DMS79 treated with DMSO at 0.1 percent for 48 hours (cell line): ENCODE results near the gene TRAPPC5.

Experiments used
- DNase-seq: peaks from one replicate; lab custom pipeline; 2025; lab: John Stamatoyannopoulos, UW

The TRAPPC5 gene

DNA sequence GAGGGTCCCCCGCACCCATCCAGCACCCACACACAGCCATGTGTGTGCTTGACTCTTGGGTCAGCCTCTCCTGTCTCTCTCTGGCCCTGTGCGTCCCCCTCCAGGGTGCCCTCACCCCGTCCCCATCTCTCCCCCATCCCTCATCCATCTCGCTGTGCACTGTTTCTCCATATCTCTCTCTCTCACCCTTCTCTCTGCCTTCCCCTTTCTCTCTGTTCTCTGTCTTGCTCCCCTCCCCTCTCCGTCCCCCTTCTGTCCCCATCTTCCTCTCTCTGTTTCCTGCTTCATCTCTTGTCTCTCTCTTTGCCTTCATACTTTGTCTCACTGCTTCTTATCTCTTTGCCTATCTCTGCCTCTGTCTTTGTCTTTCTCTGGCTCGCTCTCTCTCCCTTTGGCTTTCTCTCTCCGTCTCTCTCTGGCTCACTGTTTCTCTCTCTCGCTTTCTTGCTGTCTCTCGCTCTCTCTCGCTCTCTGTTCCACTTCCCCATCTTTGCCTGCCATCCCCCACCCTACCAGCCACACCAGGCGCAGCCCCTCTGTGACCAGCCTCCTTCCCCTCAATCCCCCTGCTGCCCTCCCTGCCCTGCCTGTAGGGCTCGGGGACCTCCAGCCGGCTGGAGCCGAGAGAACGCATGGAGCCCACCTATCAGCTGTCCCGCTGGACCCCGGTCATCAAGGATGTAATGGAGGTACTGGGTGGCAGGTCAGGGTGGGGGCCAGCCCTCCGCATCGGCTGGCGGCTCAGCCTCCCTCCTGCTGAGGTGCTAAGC is 34.8 kb upstream of the TRAPPC5 start:
- DNase-seq = no peak

GRCh38 chr19:7646426-7646700 is 34.3 kb upstream of the TRAPPC5 start:
- no peak for DNase-seq

GRCh38 chr19:7647156-7647555 is 33.5 kb upstream of the TRAPPC5 start:
- DNase-seq = no peak

GRCh38 chr19:7648265-7649014 is 32.2 kb upstream of the TRAPPC5 start:
- no peak for DNase-seq

DNA sequence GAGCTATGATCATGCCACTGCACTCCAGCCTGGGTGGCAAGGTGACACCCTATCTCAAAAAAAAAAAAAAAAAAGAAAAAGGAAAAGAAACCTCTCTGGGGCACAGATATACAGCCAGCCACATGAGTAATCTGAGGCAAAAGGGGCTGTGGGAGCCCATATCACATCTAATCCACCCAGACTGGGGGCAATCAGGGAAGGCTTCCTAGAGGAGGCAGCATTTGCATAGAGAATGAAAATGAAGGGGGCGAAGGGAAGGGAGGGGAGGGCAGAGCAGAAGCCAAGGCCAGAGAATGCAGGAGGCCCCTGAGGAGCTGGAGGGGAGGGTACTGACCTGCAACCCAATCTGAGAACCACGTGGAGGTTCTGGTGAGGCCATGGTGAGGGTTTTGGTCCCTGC is 30.5 kb upstream of the TRAPPC5 start:
- DNase-seq = no peak

GRCh38 chr19:7652061-7652641 is 28.5 kb upstream of the TRAPPC5 start:
- peak; percentile 76 for DNase-seq

DNA sequence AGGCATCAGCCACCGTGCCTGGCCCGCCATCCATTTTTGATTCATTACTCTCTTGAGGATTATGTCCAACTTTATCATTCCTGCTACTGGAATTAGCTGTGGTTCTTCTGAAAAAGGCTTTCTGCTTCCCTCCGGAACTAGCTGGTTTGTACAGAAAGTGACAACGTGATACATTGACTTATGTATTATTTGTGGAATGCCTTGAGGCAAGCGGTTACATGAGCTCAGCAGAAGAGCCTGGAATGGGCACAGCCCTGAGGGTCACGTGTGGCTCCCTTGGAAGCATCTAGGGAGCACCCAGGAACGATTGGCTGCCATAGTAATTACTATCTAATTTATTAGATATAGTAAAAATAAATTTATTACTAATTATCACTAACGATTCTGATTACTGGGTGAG is 26.2 kb upstream of the TRAPPC5 start:
- DNase-seq = no peak

DNA sequence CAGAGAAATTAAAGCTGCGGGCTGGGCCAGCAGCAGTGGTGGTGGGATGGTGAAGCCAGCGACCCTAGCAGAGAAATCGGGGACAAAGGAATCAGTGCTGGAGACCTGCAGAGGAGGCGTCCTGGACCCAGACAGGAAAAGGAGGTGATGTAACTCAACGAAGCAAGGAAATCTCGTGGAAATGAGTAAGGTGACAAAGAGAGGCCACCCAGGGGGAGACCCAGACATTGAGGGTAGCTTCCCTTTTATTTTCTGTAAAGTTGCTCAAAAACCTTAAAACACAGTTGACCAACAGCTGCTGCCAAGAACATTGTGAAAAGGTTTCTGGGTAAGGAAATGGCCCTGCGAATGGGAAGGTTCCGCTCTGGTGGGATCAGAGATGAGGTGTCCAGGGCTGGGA is 25.1 kb upstream of the TRAPPC5 start:
- DNase-seq = no peak

GRCh38 chr19:7657131-7657751 is 23.4 kb upstream of the TRAPPC5 start:
- no peak for DNase-seq

- DNase-seq = peak; percentile 78
These were observed 22.4 kb upstream of the TRAPPC5 start for GRCh38 chr19:7658219-7658686.

DNA sequence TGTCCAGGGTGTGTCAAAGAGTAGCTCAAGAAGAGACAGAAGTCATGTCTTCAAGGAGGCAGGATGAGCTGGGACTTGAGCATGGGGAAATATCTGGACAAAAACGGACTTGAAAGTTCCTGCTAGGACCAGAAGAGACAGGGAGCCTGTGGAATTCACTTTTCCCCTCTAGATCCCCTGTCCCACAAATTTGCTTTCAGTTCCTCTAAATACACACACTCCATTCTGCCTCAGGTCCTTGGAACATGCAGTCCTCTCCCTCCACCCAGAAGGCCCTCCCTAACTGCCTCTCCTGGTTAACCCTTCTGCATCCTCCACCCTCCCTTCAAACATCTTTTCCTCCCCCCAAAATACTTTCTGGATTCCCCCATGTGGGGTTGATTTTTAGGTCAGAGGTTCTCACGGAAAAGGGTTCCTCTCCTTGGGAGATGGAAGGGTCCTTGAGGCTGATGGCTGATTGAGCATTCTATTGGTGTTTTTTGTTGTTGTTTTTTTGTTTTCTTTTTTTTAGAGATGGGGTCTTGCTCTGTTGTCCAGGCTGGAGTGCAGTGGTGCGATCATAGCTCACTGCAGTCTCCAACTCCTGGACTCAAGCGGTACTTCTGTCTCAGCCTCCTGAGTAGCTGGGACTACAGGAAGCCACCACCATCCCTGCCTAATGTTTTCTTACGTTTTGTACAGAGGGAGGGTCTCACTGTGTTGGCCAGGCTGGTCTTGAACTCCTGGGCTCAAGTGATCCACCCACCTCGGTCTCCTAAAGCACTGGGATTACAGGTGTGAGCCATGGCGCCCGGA is 18.7 kb upstream of the TRAPPC5 start:
- DNase-seq = no peak

DNA sequence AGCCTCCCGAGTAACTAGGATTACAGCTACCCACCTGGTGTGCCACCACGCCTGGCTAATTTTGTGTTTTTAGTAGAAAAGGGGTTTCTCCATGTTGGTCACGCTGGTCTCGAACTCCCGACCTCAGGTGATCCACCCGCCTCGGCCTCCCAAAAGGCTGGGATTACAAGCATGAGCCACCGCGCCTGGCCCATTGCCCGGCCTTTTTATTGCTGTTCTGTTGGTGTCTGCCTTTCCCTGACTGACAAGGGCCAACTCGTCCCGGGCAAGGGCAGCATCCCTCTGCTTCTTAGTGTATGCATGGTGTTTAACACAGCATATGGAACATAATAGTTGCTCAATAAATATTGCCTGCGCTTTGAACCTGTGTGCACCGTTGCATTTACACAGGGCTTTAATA is 18.0 kb upstream of the TRAPPC5 start:
- no peak for DNase-seq

DNA sequence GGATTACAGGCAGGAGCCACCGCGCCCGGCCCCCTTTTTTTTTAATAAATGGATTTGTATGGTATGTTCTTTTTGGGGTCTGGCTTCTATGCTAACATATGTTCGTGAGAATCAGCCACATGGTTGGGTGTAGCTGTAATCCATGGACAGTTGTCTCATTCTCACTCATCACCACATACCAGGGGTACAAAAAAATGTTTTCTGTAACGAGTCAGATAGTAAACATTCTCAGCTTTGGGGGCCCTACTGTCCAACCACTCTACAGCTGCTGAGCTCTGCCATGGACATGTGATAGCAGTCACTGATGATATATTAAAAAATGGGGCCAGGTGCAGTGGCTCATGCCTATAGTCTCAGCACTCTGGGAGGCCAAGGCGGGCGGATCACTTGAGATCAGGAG is 16.9 kb upstream of the TRAPPC5 start:
- DNase-seq = no peak

- no peak for DNase-seq
These were observed 15.6 kb upstream of the TRAPPC5 start for GRCh38 chr19:7665076-7665475.

DNA sequence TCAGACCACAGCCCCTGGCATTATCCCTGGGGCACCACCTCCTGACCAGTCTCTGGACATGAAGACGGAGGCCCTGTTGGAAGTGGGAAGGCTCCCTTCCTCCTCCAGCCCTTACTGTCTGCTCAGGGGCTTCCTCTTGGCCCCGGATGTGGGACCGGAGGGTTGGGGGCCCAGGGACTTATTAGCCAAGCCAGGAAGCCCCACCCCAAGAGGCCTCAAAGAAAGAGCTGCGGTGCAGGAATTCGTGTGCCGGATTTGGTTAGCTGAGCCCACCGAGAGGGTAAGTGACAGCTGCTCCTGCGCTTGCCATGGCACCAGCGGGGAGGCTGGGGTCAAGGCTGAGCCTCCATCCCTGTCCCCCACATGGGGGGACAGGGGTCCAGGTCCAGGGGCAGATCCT is 11.8 kb upstream of the TRAPPC5 start, which contains the start of gene RETN:
Gene RETN, plus strand, starts transcription at position 208 of the 400 bp plus-strand sequence. CDS start 278 bp downstream, outside the sequence.
- no peak for DNase-seq

DNA sequence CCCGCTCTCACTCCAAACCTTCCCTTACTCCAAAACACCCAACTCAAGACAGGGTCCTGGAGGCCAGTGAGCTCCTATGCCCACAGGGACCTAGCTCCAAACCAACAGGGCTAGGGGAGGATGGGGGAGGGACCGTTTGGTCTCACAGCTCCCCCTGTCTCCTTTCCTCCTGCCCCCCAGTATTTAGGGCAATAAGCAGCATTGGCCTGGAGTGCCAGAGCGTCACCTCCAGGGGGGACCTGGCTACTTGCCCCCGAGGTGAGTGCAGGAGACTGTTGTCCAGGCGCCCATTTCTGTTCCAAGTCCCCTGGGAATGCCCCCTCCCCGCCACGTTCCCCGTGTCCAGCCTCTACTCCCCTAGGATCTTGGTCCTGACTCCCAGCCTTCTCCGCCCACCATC is 11.0 kb upstream of the TRAPPC5 start:
- no peak for DNase-seq

- DNase-seq = peak; percentile 12
These were observed 10.4 kb upstream of the TRAPPC5 start for GRCh38 chr19:7670150-7670783.

DNA sequence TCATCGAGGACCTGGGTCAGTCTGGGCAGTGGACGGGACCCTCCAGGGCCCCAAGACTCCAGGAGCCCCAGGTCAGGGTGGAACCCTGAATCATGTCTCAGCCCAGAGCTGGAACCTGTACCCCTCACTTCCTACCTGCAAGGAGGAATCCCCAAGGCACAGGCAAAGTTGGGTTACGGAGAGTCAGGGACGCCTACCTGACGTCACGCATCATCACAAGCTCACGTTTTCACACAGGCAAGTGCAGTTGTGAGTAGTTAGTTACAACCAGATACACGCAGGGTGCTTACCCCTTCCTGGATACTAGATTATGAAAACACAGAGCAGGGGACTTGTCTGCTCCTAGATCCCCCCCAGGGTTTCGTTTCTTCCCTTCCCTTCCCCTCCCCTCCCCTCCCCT is 9.8 kb upstream of the TRAPPC5 start:
- no peak for DNase-seq

- no peak for DNase-seq
These were observed 8.1 kb upstream of the TRAPPC5 start for GRCh38 chr19:7672522-7672921.

DNA sequence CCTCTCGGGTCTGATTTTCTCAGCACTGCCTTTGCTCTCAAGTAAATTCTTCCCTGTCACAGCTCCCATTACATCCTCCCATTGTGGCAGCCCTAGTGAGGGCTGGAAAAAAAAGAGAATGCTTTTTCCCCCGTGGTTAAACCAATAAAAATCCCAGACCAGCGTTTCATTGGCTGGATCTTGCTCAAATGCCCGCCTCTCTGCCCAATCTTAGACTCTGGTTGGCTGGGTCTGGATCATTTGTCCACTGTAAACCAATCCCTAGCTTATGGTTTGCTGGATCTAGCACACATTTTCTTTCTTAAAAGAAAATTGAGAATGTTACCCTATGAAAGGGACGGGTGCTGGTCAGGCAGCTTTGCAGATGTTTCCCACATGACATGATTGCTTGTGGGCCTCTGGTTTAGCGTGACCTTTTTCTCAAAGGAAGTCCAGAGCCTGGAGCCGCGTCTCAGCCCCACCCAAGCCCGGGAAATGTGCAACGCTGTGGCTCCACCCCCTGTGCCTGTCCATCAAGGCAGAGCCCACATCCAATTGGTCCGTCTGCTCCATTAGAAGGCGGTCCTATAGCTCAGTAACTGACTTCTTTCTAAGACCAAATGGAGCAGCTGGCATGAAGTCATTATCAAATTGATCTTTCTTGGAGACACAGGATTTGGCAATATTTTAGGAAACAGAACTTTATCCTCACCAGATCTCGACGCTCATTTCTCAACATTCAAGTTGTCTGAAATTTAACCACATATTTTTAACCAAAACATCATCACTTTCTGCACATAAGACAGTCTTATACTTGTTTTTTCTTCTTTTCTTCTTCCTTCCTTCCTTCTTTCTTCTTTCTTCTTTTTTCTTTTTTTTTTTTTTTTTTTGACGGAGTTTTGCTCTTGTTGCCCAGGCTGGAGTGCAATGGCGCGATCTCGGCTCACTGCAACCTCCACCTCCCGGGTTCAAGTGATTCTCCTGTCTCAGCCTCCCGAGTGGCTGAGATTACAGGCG is 6.3 kb upstream of the TRAPPC5 start:
- DNase-seq = no peak
